ENCODE results near the gene ECE1. TPM values are rescaled to one million over a fixed set of nuclear protein-coding genes. Genes with fewer than 3 reads are reported as not detected.

The ECE1 gene
- total RNA-seq, 2 donors from 2014 or later: 83.7 to 152 TPM

GRCh38 chr1:21318057-21318713, 27.9 kb upstream of the ECE1 start:
- H3K4me3 ChIP-seq: no peak overlapping the region
- no peaks in the 10 kb centered on the region for H3K36me3 ChIP-seq
- DNase-seq (ENCODE audit: low spot score): no peak
- no peaks in the 10 kb centered on the region for H3K9me3 ChIP-seq
- H3K4me1 ChIP-seq: peaks cover 0 to 93% of the 10 kb centered on the region in 2 donors
- no peaks in the 10 kb centered on the region for H3K27me3 ChIP-seq
- no peak for TF ChIP-seq CTCF (IDR thresholded peaks at IDR 0.05)
- H3K27ac ChIP-seq: peak overlapping the region; percentile 88 to 94

- Histone ChIP-seq H3K36me3 (no peaks in the 10 kb centered on the region), H3K4me1 (peaks cover 0 to 93% of the 10 kb centered on the region in 2 donors), H3K4me3 (no peak overlapping the region), H3K9me3 (no peaks in the 10 kb centered on the region), H3K27me3 (no peaks in the 10 kb centered on the region), H3K27ac (peak overlapping the region; percentile 88 to 94)
- no peak for TF ChIP-seq CTCF (IDR thresholded peaks at IDR 0.05)
- no peak for DNase-seq (ENCODE audit: low spot score)
Measured at GRCh38 chr1:21317690-21318043, 27.4 kb upstream of the ECE1 start.

- Histone ChIP-seq H3K36me3 (no peaks in the 10 kb centered on the region), H3K27ac (peak overlapping the region; percentile 88 to 94), H3K4me1 (peaks cover 0 to 93% of the 10 kb centered on the region in 2 donors), H3K4me3 (no peak overlapping the region), H3K27me3 (no peaks in the 10 kb centered on the region), H3K9me3 (no peaks in the 10 kb centered on the region)
- peak; percentile 98 for DNase-seq (ENCODE audit: low spot score)
- no peak for TF ChIP-seq CTCF (IDR thresholded peaks at IDR 0.05)
Measured at GRCh38 chr1:21317035-21317689, 26.9 kb upstream of the ECE1 start.

GRCh38 chr1:21314743-21315396, 24.6 kb upstream of the ECE1 start:
- Histone ChIP-seq H3K36me3 (no peaks in the 10 kb centered on the region), H3K4me3 (no peak overlapping the region), H3K9me3 (no peaks in the 10 kb centered on the region), H3K27me3 (no peaks in the 10 kb centered on the region), H3K27ac (peak overlapping the region; percentile 88 to 94), H3K4me1 (peaks cover 0 to 70% of the 10 kb centered on the region in 2 donors)
- no peak for DNase-seq (ENCODE audit: low spot score)
- no peak for TF ChIP-seq CTCF (IDR thresholded peaks at IDR 0.05)

GRCh38 chr1:21313886-21314721, 23.8 kb upstream of the ECE1 start:
- DNase-seq (ENCODE audit: low spot score): peak; percentile 87
- H3K4me1 ChIP-seq: peaks cover 0 to 68% of the 10 kb centered on the region in 2 donors

More at GRCh38 chr1:21313886-21314721, 23.8 kb upstream of the ECE1 start:
- H3K27me3 ChIP-seq: no peaks in the 10 kb centered on the region
- H3K36me3 ChIP-seq: no peaks in the 10 kb centered on the region
- no peak for TF ChIP-seq CTCF (IDR thresholded peaks at IDR 0.05)
- H3K4me3 ChIP-seq: no peak overlapping the region
- H3K27ac ChIP-seq: peak overlapping the region; percentile 88 to 94
- H3K9me3 ChIP-seq: no peaks in the 10 kb centered on the region

All from right atrium auricular region (tissue), 2 donors.